Mammary epithelial cell (primary cell): ENCODE results near the gene RILPL2.
"Not testable (repeated sequence)": the region's sequence is repeated elsewhere in the genome, so short reads cannot be mapped to it uniquely, and the experiment has no call there.

Source experiments
- EZH2 ChIP-seq: IDR thresholded peaks from 2 replicates; pipeline ENCODE4 v1.6.1; 2012; ENCODE audit warnings: low read length, inconsistent platforms, borderline replicate concordance
- TF ChIP-seq, protein P1 (sequence below), 2 donors: IDR thresholded peaks in 1 of 2; conservative IDR thresholded peaks in 1 of 2; 2 replicates each; pipeline ENCODE4 v1.5.1; 2011 to 2012; ENCODE audit warnings: inconsistent platforms in 2 of 2, low read length in 2 of 2, mild to moderate bottlenecking in 2 of 2, control low read depth in 1 of 2, low read depth in 1 of 2; ENCODE audit not compliant: insufficient read depth in 1 of 2; ENCODE audit errors: extremely low read depth in 1 of 2

DNA sequence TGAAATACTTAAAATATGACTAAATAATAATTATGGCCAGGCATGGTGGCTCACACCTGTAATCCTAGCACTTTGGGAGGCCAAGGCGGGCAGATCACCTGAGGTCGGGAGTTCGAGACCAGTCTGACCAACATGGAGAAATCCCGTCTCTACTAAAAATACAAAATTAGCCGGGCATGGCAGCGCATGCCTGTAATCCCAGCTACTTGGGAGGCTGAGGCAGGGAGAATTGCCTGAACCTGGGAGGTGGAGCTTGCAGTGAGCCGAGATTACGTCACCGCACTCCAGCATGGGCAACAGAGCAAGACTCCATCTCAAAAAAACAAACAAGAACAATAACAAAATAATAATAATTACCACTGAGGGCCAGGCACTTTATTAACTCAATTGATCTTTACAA lies 50.9 kb downstream of the RILPL2 start:
- not testable (repeated sequence) for TF ChIP-seq EZH2
- TF ChIP-seq, protein P1, sequence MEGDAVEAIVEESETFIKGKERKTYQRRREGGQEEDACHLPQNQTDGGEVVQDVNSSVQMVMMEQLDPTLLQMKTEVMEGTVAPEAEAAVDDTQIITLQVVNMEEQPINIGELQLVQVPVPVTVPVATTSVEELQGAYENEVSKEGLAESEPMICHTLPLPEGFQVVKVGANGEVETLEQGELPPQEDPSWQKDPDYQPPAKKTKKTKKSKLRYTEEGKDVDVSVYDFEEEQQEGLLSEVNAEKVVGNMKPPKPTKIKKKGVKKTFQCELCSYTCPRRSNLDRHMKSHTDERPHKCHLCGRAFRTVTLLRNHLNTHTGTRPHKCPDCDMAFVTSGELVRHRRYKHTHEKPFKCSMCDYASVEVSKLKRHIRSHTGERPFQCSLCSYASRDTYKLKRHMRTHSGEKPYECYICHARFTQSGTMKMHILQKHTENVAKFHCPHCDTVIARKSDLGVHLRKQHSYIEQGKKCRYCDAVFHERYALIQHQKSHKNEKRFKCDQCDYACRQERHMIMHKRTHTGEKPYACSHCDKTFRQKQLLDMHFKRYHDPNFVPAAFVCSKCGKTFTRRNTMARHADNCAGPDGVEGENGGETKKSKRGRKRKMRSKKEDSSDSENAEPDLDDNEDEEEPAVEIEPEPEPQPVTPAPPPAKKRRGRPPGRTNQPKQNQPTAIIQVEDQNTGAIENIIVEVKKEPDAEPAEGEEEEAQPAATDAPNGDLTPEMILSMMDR (conservative IDR thresholded peaks at IDR 0.05 in 1 of 2, IDR thresholded peaks at IDR 0.05 in 1 of 2; ENCODE audit: extremely low read depth in 1 of 2, insufficient read depth in 1 of 2, low read depth in 1 of 2, low read length in 2 of 2): not testable (repeated sequence)
